ENCODE data around the gene BARX1. TPM values are rescaled to one million over a fixed set of nuclear protein-coding genes. Genes with fewer than 3 reads are reported as not detected.
A peak's percentile ranks its signal among the peaks of the same experiment; 100 is the strongest.

Gene BARX1
- total and polyA plus RNA-seq, 7 donors = 0.23 TPM; not detected in 6

GRCh38 chr9:93945400-93946337, 9.5 kb downstream of the BARX1 start:
- Histone ChIP-seq H3K4me3 (peak overlapping the region in 3 of 4 donors; percentile 17 to 30 (median 21)), H3K27me3 (peaks cover 51 to 97% (median 87%) of the 10 kb centered on the region in 3 donors), H3K36me3 (no peaks in the 10 kb centered on the region), H3K9me3 (no peaks in the 10 kb centered on the region), H3K4me1 (peaks cover 0 to 24% (median 16%) of the 10 kb centered on the region in 4 donors), H3K27ac (no peak overlapping the region)
- TF ChIP-seq POLR2AphosphoS5 (IDR thresholded peaks at IDR 0.05) = no peak
- no peak for TF ChIP-seq CTCF (IDR thresholded peaks at IDR 0.05)
- no peak for TF ChIP-seq POLR2A (IDR thresholded peaks at IDR 0.05)
- no peak for TF ChIP-seq EP300 (IDR thresholded peaks at IDR 0.05)
- intact Hi-C loops (cut with DNase I) = no loop called here
- no peak for DNase-seq
- WGBS, 2 donors = 1 to 2% methylated on average over 50 of the region's 50 CpGs

- Histone ChIP-seq H3K4me1 (peaks cover 0 to 19% (median 14%) of the 10 kb centered on the region in 4 donors), H3K27me3 (peaks cover 43 to 89% (median 72%) of the 10 kb centered on the region in 3 donors), H3K36me3 (no peaks in the 10 kb centered on the region), H3K27ac (no peak overlapping the region), H3K9me3 (no peaks in the 10 kb centered on the region), H3K4me3 (no peak overlapping the region)
- no peak for DNase-seq
- WGBS, 2 donors = 74 to 85% methylated on average over 4 of the region's 4 CpGs
- TF ChIP-seq POLR2A (IDR thresholded peaks at IDR 0.05) (no peak), POLR2AphosphoS5 (IDR thresholded peaks at IDR 0.05) (no peak), CTCF (IDR thresholded peaks at IDR 0.05) (no peak), EP300 (IDR thresholded peaks at IDR 0.05) (no peak)
- intact Hi-C loops (cut with DNase I) = no loop called here
Observed at GRCh38 chr9:93944011-93944410, 11.1 kb downstream of the BARX1 start.

- intact Hi-C loops (cut with DNase I) = no loop called here
Observed at GRCh38 chr9:93942161-93942560, 13.0 kb downstream of the BARX1 start.

GRCh38 chr9:93941493-93941892, 13.7 kb downstream of the BARX1 start:
- Histone ChIP-seq H3K36me3 (no peaks in the 10 kb centered on the region), H3K27ac (no peak overlapping the region), H3K27me3 (peaks cover 20 to 72% (median 47%) of the 10 kb centered on the region in 3 donors), H3K9me3 (no peaks in the 10 kb centered on the region), H3K4me3 (no peak overlapping the region), H3K4me1 (peaks cover 0 to 11% (median 9%) of the 10 kb centered on the region in 4 donors)
- 58 to 62% methylated on average over 2 of the region's 2 CpGs for WGBS, 2 donors
- TF ChIP-seq POLR2AphosphoS5 (IDR thresholded peaks at IDR 0.05) = no peak
- TF ChIP-seq POLR2A (IDR thresholded peaks at IDR 0.05) = no peak
- no peak for TF ChIP-seq CTCF (IDR thresholded peaks at IDR 0.05)
- TF ChIP-seq EP300 (IDR thresholded peaks at IDR 0.05) = no peak
- intact Hi-C loops (cut with DNase I) = no loop called here
- no peak for DNase-seq

More at GRCh38 chr9:93942161-93942560, 13.0 kb downstream of the BARX1 start:
- 66 to 75% methylated on average over 7 of the region's 7 CpGs for WGBS, 2 donors
- no peaks in the 10 kb centered on the region for H3K36me3 ChIP-seq
- peaks cover 0 to 11% (median 9%) of the 10 kb centered on the region in 4 donors for H3K4me1 ChIP-seq
- H3K4me3 ChIP-seq = no peak overlapping the region
- H3K9me3 ChIP-seq = no peaks in the 10 kb centered on the region
- no peak overlapping the region for H3K27ac ChIP-seq
- H3K27me3 ChIP-seq = peaks cover 26 to 75% (median 53%) of the 10 kb centered on the region in 3 donors
- no peak for DNase-seq
- TF ChIP-seq EP300 (IDR thresholded peaks at IDR 0.05) (no peak), POLR2A (IDR thresholded peaks at IDR 0.05) (no peak), CTCF (IDR thresholded peaks at IDR 0.05) (no peak), POLR2AphosphoS5 (IDR thresholded peaks at IDR 0.05) (no peak)
